A549 treated with CpdA at 1 μM for 4 hours (cell line): ENCODE data around the gene TNIK. TPM values are rescaled to one million over a fixed set of nuclear protein-coding genes. Genes with fewer than 3 reads are reported as not detected.

Source experiments
- total RNA-seq: library from RNA; stranded (reverse); fragments of 200-300 nt; extraction: Qiagen RNA extraction; gene quantifications from 5 replicates; pipeline ENCODE4 v1.2.3, GENCODE V29; 2022; ENCODE audit warnings: low read depth

The TNIK gene
- total RNA-seq: 1.9 to 2.7 TPM (median 2.1 TPM) in 5 replicates

DNA sequence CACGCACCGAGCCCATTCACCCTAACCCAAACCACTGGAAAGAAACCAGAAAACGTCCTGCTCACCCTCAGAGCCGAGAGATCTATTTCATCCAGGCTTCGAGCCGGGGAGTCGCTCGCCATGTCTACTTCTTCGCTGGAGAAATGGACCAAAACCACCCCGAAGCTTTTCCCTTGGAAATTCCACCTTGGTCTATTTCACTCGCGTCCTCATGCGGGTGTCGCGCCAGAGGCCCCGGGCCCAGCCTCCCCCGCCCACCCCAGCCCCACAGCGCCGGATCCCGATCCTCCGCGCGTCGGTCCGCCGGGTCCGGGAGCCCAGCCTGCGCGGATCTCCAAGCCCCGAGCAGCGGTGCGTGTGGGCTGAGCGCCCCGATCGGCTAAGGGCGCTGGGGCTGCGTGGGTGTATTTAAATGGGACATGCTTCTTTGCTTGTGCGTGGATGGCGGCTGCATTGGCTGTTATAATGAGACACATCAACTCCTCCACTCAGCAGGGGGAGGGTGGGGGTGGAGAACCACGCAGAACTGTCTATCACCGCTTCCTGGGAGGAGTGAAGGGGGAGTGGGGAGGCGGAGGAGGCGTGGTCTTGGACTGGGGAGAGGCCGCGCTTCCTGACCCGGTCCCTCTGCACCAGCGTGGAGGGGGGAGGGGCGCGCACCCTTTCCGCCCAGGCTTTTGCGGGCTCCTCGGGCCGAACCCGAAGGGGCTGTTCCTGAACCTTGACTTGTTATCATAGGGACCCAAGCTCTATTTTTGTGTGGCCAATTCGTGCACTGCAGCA lies at the start of gene TNIK:
TNIK (minus strand) TSS at position 464 of the 783 bp plus-strand sequence; CDS start at position 122, 342 bp downstream.

DNA sequence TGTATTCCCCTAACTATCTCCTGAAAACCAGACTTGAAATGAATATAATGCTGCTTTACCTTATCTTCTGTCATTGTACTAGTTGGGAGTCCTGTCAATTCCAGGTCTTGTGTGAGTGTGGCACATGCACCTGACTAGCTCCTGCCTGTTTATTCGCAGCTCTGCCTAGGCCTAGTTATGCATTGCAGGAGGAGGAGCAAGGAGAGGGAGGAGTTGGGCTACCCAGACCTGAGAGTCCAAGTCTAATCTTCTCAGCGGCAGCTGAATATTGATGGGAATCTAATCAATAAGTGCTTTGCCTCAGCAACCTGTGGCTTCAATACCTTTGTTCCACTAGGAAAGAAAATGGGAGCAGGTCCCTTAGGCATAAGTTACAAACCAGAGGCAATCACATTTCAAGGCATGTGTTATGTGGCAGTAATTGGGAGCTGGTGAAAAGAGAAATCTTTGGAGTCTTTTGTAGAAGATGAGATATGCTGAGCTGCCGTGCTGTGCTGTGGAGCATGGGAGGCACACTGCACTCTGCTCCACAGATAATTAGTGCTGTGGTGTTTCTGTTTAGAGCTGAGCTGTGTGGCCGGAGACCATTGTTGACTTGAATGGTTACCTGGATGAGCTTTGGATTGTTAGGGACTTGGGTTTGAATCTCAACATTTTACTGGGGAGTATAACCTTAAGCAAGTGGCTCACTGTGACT lies 433.5 kb downstream of the TNIK start, which contains the start of gene SLC2A2:
SLC2A2 (minus strand) TSS at position 124 of the 697 bp plus-strand sequence; CDS start at position 74, 50 bp downstream.

